Neural progenitor cell (in vitro differentiated cells): ENCODE results near the gene SEC16A.

Experiments used
- EZH2 ChIP-seq: fragments of 200-600 bp; sonication (generic); IDR thresholded peaks from 2 replicates; pipeline ENCODE4 v1.6.1; 2017; ENCODE audit warnings: antibody characterized with exemption, mild to moderate bottlenecking, moderate library complexity
- TF ChIP-seq, protein P1 (sequence below): fragments of 200-600 bp; sonication (generic); IDR thresholded peaks from 2 replicates; pipeline ENCODE4 v1.5.1; 2017; ENCODE audit warnings: antibody characterized with exemption, mild to moderate bottlenecking

DNA sequence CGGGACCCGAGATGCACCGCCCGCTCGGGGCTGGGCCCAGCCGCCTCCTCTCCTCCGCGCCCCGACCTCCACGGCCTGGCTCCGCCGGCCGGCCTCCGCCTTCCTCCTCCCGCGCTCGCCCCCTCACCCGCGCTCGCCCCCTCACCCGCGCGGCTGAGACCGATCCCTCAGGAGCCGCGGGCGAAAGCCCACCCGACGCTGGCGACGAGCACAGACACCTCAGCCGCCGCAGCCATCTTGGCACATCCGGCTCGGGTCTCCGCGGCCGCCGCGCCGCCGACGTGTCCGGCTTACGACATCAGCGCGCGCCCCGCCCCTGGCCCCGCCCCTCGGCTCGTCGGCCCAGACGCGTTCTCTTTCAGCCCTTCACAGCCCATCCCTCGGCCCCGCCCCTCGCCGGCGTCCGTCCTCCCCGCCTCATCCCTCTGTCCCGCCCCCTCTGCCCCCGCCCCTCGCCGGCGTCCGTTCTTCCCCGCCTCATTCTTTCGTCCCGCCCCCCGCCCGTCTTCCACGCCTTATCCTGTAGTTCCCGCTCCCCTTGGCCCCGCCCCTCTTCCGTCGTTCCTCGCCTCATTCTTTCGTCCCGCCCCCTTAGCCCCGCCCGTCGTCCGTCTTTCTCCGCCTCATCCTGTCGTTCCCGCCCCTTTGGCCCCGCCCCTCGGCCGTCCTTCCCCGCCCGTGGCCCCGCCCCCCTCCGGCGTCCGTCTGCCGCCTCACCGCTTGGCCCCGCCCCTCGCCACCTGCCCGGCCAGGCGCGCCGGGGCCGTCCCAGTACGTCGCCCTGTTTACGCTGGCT lies at the start of gene SEC16A:
- TF ChIP-seq, protein P1, sequence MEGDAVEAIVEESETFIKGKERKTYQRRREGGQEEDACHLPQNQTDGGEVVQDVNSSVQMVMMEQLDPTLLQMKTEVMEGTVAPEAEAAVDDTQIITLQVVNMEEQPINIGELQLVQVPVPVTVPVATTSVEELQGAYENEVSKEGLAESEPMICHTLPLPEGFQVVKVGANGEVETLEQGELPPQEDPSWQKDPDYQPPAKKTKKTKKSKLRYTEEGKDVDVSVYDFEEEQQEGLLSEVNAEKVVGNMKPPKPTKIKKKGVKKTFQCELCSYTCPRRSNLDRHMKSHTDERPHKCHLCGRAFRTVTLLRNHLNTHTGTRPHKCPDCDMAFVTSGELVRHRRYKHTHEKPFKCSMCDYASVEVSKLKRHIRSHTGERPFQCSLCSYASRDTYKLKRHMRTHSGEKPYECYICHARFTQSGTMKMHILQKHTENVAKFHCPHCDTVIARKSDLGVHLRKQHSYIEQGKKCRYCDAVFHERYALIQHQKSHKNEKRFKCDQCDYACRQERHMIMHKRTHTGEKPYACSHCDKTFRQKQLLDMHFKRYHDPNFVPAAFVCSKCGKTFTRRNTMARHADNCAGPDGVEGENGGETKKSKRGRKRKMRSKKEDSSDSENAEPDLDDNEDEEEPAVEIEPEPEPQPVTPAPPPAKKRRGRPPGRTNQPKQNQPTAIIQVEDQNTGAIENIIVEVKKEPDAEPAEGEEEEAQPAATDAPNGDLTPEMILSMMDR = no peak
- no peak for TF ChIP-seq EZH2
